Islet of Langerhans (tissue), 1 donor: ENCODE results near the gene RHOD.

Experiments used
- FAIRE-seq: peaks from one replicate; lab custom pipeline; 2011; peaks lifted over from hg19 to GRCh38; lab: Jason Lieb, UNC

The RHOD gene

DNA sequence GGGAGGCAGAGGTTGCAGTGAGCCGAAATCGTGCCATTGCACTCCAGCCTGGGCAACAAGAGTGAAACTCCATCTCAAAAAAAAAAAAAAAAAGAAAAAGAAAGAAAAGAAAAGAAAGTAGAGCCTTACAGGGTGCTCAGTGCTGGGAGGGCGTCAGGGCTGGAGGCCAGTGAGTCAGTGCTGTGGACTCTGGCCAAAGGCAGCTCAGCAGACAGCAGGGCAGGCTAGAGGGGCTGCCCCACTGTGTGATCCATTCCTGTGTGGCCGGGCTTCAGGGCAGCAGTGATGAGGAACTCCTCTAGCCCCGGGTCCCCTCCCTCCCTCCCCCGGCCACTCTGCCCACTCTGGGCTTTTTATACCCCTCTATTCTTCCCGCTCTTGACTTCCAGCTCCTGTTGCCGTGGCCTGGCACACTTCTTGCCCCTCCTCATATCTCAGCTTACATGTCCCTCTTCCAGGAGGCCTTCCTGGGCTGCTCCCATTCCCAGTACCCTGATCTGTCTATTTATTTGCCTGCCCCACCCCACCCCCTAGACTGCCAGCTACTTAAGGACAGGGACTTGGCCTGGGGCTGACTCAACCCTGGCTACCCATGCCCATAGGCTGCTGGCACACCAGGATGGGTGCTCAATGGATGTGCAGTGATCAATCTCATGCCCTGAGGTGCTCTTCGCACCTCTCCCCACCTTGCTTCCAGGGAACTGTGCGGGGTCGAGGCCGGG, 23.7 kb upstream of the RHOD start:
- FAIRE-seq, result no peak

DNA sequence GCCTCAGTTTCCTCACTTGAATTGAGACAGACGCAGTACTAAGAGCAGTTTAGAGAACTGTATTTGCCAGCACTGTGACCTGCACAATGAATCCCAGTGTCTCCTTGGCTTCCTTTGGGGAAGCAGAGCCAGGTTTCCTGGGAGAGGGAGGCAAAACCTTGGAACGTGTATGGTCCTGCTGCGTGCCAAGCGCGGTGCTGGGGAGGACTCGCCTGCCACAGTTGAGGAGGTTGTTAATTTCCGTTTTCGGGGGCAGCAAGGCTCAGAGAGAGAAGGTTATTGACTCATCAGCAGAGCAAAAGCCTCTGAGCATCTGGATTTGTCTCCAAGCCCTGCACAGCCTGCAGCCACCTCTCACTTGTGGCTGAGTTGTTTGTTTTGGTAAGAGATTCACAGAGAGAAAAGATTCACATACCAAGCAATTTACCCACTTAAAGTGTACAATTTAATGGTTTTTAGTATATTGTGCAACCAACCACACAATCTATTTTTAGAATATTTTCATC, 22.9 kb upstream of the RHOD start:
- FAIRE-seq, result no peak

DNA sequence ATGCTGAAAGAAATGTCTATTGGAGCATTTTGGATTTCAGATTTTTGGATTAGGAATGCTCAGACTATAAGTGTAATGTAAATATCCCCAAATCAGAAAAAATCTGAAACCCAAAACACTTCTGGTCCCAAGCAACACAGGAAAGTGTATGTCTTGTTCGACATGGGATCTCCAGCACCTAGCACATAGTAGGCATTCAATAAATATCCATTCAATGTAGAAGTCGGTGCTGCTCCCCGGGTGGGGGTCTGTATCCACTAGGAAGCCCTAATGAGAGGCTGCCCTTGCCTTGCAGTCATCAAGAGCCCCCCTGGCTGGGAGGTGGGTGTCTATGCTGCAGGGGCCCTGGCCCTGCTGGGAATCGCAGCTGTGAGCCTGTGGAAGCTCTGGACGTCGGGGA, 22.3 kb upstream of the RHOD start:
- no peak for FAIRE-seq

DNA sequence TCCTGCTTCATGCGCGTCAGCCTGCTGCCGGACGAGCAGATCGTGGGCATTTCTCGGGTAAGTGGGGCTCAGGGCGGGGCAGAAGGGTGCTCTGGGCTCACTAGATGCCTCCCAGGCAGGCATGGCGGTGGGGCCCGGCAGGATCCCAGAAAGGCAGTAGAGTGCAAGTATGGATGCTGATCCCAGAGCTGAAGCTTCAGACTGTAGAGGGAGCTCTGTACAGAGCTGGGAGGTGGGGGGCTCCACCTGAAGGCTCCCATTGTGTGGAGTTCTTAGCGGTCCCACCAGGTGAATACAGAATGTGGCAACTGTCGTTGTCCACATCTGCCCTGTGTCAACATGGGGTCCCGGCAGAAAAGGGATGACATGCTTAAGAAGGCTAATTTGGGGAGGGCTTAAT, 16.5 kb upstream of the RHOD start:
- no peak for FAIRE-seq

DNA sequence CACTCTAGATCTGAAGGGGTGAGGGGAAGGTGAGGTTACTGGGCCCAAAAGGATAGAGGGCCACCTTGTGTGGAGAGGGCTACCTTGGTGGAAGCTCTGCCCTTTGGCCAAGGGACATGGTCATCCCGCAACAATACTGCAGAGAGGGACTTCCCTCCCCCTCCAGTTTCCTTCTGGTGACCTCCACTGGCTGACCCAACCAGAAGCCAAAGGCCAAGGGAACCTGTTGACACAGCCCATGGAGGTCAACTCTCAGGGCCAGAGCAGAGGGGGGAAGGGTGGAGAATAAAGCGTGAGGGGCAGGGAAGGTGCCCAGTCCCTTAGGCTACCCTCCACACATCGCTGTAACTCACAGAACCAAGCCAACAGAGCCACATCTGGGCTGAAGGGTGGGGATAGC, 15.0 kb upstream of the RHOD start:
- FAIRE-seq, result no peak

DNA sequence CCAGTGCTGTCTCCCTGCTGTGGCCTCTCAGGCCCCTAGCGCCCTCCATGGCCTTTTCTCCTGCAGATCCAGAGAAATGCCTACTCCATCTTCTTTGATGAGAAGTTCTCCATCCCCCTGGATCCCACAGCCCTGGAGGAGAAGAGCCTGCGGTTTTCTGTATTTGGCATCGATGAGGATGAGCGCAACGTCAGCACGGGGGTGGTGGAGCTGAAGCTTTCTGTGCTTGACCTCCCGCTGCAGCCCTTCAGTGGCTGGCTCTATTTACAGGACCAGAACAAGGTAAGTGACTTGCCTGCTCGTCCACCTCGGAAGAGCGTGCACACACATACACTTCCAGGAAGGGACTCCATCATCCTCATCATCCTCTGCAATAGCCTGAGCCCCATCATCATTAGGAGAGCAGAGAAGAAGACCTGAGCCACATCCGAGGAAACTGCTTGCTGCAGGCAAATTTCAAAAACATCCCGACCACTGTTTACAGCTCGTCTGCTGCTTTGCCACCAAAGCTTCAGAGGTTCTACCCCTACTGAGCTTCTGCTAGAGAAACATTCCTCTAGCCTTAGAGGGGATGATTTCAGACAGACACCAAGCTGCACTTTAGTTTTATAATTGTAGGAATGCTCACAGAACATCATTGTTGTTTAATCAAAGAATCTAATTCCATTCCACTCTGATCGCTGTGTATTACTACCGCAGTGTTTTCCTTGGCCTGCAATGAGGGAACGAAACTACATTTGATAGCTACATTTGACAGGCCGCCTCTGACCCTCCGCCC, 12.9 kb upstream of the RHOD start:
- FAIRE-seq, result no peak

DNA sequence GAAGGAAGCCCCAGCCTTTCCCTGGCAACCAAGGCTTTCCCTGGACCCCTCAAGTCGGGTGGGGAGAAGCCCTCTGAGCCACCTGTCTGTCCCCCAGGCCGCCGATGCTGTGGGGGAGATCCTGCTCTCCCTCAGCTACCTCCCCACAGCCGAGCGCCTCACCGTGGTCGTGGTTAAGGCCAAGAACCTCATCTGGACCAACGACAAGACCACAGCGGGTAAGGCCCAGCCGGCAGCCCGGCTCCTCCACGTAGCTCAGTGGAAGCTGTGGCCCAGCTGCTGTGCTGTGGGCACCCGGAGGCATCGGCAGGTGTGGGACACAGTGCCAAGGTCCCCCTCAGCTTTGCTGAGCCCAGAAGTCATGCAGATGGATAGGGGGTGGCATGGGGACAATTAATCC, 12.2 kb upstream of the RHOD start:
- FAIRE-seq, result no peak

DNA sequence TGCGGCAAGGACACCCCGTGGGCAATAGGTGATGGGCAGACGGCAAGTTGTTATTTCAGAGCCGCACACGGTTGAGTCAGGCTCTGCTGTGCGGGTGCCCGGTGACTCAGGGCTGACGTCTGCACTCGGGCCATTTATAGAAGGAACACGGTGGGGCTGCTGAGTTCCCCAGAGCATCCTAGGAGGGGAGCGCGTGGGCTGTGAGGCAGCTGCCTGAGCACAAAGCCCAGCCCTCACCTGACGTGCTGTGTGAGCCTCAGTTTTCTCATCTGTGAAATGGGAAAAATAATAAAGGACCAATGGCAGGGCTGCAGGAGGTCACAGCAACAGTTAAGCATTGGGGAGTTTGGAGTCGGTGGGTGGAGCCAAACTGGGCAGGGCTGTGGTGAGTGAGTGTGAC, 11.3 kb upstream of the RHOD start:
- FAIRE-seq, result no peak

DNA sequence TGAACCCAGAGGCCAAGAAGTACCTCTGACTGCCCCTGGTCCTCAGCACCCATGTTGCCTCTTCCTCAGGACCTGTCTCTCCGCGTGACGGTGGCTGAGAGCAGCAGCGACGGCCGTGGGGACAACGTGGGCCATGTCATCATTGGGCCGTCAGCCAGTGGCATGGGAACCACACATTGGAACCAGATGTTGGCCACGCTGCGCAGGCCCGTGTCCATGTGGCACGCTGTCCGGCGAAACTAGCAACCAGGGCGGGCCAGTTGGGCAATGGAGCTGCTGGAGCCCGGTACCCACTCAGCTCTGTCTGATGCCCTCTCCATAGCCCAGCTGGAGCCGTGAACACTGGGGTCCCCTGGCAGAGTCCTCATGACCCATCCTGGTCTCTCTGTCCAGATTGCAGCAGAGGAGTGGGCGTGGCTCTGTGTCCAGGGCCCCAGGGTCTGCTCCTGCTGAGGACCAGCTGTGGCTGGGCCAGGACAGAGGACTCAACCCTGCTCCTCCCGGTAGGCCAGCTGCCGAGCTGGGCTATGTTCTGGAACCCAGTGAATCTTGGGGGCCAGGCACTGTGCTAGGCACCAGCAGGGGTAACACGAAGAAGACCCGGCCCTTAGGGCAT, 8.0 kb upstream of the RHOD start:
- FAIRE-seq, result no peak

DNA sequence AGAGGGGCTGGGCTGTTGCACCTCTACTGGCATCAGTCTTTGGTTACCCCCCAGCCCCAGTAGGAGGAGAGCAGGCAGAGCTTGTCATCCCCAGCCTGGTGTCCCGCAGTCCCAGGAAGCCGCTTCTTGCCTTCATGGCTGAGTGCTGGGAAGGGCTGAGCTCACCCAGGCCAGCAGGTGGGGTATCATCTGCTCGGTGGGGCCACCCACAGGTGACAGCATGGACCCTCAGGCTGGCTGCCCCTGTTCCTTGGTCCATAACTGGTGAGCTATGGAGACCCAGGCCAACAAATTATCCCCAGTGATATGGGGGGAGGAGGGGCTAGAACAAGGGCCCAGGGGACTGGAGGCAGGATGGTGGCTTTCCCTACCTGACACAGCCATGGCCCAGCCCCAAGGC, 6.5 kb upstream of the RHOD start:
- FAIRE-seq, result no peak

DNA sequence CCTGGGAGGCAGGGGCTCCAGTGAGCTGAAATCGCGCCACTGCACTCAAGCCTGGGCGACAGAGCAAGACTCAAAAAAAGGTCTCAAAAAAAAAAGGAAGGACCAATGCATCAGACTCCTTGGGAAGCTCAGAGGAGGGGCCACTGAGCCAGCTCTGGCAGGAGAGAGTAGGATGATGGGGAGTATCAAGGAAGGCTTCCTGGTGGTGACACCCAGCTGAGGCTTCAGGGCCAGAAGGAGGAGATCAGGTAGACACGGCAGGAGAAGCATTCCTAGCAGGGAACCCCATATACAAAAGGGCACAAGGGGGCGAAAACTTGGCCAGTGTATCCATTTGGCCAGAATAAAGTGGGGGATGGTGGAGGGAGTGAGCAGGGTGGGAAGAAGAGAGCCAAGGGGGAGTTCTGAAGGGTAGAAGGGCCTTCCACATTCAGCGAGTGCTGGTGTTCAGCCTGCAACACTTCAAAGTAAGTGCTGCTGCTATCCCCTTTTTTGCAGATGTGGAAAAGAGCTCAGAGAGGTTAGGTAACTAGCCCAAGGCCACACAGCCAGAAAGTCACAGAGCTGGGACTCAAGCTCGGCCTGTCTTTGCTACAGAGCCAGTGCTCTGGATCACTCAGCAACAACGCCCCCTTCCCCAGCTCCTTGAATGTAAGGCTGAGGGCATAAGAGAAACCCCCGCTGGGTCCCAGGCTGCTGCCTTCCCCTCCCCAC, 5.3 kb upstream of the RHOD start:
- FAIRE-seq, result no peak

DNA sequence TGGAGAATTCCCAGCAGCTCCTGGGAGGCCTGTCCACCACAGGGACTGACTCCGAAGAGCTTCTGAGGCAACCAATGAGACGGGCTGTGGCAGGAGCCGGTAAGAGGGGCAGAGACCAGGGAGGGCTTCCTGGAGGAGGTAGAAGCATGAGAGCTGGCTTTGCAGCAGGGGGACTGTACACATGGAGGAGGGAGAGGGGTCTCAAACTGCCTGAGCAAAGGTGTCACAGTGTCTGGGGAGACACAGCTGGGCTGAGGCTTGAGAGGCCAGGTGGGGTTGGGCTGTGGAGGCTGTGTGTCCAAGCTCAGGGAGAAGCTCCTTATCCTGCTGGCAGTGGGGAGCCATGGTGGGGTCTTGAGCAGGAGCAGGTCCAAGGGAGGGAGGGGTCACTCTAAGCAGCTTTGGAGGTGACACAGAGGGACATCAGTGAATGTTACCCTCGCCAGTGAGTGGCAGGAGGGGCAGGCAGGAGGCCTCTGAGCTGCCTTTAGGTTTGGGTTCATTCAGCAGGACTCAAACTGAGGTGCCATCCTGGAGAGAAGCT, 4.6 kb upstream of the RHOD start:
- no peak for FAIRE-seq

DNA sequence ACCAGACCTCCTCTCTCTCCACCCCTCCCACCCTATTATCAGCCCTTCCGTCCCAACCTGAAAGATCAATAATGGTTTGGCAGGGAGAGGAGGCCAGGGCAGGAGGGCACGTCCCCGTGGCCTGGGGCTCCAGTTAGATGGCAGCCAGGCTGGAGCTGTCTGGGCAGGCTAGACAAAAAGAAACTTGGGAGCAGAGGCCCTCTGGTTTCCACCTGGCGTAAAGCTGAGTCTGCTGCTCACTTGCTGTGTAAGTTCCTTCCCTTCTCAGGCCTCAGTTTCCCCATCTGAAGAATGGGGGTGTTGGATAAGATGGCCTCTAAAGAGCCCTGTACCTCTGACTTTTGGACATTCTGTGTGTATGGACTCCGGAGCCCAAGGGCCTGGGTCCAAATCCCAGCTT, 3.8 kb upstream of the RHOD start:
- no peak for FAIRE-seq

DNA sequence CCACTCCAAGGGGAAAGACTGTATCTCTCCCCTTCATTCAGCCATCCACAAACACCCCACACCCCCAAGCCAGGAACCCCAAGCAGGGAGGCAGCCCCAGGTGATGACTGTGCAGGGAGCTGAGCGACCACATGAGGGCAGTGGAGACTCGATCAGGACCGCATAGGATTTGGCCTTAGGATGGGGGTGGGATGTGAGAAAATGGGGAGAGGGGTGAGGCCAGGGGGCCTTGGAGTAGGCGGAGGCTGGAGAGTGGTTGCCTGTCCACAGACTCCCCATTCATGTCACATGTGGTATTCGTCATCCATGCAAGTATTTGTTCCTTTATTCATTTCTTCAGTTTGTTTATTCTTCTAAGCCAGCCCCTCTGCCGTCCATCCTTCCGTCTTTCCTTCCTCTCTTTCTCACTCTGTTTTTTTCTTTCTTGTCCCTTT, 2.7 kb upstream of the RHOD start:
- no peak for FAIRE-seq

DNA sequence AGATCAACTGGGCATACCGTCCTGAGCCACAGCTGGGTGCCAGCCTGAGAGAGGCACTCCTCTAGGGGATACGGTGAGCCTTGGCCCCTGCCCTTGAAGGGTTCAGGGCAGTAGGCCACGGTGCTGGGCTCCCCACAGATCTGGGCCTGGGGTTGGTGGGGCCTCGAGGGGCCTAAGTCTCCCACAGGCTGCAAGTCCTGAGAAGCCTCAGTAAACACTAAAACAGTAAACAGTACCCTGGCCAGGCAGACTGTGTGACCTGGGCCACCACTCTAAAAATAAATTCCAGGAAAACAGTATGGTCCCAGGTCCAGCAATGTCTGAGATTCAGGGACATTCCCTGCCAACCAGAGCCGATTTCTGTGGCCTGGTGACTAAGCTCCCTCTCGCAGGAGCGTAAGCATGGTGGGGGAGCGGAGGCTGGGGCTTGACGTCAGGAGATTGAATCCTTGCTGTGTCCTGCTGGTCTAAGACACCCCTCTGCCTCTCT, 2.3 kb upstream of the RHOD start:
- FAIRE-seq, result no peak

DNA sequence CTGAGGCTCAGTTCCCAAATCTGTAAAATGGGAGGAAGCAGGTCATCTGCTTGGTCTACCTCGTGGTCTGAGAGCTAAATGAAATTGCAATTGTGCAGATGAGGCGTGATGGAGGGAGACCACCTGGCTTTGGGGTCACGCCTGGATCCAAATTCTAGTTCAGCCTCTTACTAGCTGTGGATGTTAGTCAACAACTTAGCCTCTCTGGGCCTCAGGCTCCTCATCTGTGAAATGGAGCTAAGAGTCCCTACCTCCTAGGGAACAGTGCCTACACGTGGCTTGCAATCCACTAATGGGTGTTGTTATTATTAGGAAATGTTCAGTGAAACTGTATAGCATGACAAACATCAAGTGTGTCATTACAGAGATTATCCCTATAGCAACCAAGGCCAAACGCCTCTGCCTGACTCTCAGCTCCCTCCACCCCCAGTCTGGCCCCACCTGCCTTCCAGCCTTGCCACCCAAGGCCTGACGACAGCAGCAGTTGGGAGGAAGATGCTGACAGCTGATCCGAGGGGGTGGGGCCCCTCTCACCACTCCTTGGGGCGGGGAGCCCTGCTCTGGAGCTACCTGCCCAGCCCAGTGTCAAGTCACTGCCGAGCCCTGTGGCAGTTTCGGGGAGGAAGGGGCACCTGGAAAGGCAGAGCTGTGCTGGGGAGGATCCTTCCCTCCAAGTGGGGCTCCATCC, 1.7 kb upstream of the RHOD start:
- FAIRE-seq, result peak; percentile 60

DNA sequence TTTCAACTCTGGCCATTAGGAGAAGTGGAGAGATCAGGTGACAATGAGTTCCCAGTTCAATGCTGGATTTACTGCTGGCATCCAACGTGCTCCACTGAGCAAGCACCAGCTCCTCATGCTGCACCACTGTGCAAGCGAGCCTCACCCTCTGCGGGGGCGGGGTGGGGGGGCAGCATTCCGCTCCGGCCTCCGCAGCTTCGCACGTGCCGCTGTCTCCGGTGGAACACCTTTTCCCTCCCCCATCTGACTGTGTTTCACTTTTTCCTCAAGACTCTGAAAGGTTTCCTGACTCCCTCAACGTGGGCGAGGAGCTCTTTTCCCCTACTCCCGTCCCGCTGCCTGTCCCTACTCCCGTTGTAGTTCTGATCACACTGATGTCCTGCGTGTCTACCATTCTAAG, 835 bp upstream of the RHOD start:
- FAIRE-seq, result no peak

DNA sequence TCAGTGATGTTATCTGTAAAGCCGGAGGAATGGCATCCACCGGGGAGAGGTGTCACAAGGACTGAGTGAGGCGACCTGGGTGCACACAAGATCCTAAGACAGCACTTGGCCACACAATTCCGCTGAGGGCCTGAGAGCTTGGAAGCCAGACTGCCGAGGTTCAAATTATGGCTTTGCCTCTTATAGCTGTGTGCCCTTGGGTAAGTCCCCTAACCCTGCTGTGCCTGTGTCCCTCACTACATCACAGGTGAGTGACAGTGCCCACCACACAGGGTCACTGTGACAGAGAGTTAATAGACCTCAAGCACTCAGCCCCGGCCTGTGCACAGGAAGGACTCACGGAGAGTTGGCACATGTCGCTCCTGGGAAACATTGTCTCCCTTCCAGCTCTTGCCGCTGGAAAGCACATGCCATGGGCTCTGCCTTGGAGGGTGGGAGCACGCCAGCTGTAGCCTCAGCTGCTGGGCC, 592 bp downstream of the RHOD start:
- FAIRE-seq, result no peak

DNA sequence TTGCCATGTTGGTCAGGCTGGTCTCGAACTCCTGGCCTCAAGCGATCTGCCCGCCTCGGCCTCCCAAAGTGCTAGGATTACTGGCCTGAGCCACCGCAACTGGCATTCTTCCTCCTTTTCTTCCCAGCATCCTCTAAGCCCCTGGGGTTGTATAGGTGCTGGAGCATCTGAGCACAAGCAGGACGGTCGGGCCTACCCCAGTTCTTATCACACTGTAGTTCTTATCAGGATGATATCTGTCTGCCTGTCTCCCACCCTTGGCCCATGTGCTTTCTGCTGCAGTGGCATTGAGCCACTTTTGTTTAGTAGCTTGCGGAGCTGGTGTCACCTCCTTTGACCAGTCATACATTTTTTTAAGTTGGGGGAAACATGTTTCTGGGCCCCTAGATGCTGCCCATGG, 1.9 kb downstream of the RHOD start:
- no peak for FAIRE-seq

DNA sequence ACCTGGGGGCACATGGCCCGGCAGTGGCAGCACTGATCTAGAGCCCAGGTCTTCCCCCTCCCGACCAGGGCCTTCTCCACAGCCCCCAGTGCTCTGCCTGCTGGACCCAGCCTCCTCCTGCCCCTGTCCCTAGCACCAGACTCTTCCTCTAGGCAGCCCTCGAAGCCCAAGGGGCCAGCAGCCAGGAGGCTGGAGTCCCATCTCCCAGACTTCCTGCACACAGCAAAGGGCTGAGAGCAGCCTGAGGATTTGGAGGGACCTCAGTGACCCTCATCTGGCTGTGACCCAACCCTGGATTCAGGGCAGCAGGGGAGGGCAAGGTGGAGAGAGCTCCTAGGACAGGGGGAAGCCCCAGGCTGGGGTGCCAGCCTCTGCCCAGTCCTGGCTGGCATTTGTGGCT, 3.0 kb downstream of the RHOD start:
- FAIRE-seq, result no peak

DNA sequence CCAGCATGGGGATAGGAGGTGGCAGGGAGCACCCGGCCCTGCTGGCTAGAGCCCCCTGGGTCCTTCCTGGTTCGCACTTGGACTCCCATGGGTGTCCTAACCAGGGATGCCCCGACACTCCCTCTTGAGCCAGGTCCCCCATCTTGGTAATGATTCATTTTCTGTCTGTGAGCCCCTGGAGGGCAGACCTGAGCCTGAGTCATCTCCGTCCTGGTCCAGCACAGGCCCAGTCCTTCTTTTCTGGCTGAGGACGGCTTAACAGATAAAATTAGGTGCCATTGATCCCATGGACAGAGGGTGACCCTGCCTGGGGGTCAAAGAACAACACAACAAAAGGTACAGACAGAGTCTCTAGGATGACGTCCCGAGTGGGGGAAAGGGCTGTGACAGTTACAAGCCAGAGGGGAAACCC, 3.5 kb downstream of the RHOD start:
- FAIRE-seq, result no peak
